Measurements from ENCODE around the gene CNTNAP5. TPM values are rescaled to one million over a fixed set of nuclear protein-coding genes. Genes with fewer than 3 reads are reported as not detected.

Gene CNTNAP5
- total and polyA plus RNA-seq, 2 of the 4 experiments (the other 2 are of a cell fraction): not detected

DNA sequence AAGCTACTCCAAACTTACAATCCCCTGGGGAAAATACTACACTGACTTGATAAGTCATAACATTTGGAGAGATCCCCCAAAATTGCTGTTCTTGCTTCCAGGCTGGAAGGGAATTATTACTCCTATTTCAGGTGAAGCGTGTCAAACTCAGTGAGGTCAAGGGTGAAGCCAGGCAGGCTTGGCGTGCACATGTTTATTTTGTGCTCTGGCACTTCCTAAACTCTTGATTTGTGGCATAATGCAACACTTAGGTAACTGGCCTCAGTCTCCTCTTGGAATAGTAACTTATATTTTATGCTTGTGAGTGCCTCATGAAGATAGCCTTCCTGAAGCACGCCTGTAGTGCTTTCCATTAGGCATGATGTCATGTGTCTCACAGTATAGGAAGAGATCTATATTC is 751.2 kb downstream of the CNTNAP5 start:
- Histone ChIP-seq H2BK120ac (ENCODE audit: low read depth, low read length) (no peak overlapping the region), H3K4me1 (ENCODE audit: control insufficient read depth, insufficient read depth, low read length) (no peaks in the 10 kb centered on the region), H3K4me3 (ENCODE audit: insufficient read depth, low read depth, low read length) (no peak overlapping the region), H3K4ac (ENCODE audit: low read depth, low read length) (no peak overlapping the region), H3K9me3 (ENCODE audit: control insufficient read depth, insufficient read depth, low read length) (no peaks in the 10 kb centered on the region; the same call in 1 of the 2 replicates), H3K4me2 (ENCODE audit: low read depth, low read length) (no peak overlapping the region), H2AK5ac (ENCODE audit: low read depth, low read length) (no peak overlapping the region), H2BK20ac (ENCODE audit: low read depth, low read length) (no peak overlapping the region), H3K23ac (ENCODE audit: low read depth, low read length) (no peak overlapping the region), H2BK5ac (ENCODE audit: low read depth, low read length, poor library complexity, severe bottlenecking) (no peak overlapping the region), H3K9ac (ENCODE audit: low read depth, low read length) (no peak overlapping the region), H3K27me3 (ENCODE audit: control insufficient read depth, insufficient read depth, low read length) (no peaks in the 10 kb centered on the region), H4K91ac (ENCODE audit: insufficient read depth, low read depth, low read length) (no peak overlapping the region), H2BK15ac (ENCODE audit: low read depth, low read length) (no peak overlapping the region), H3K14ac (replicated peaks; ENCODE audit: low read depth, low read length) (no peak overlapping the region), H3K79me1 (ENCODE audit: low read depth in 1 of 2, low read length in 2 of 2) (no peaks in the 10 kb centered on the region), H4K5ac (ENCODE audit: low read depth, low read length) (no peak overlapping the region), H4K20me1 (ENCODE audit: insufficient read depth, low read length) (no peaks in the 10 kb centered on the region), H3K27ac (ENCODE audit: insufficient read depth, low read length) (no peak overlapping the region), H3K56ac (ENCODE audit: extremely low read depth, insufficient read depth, low read length) (no peak overlapping the region), H3K36me3 (ENCODE audit: control insufficient read depth, insufficient read depth, low read length) (no peaks in the 10 kb centered on the region), H3K9me1 (ENCODE audit: insufficient read depth, low read length) (no peaks in the 10 kb centered on the region), H2AFZ (replicated peaks; ENCODE audit: low read length, poor library complexity) (no peak overlapping the region), H3K18ac (ENCODE audit: low read depth, low read length) (no peak overlapping the region), H4K8ac (ENCODE audit: low read depth in 2 of 2, low read length in 2 of 2) (no peak overlapping the region), H2AK9ac (replicated peaks; ENCODE audit: low read depth, low read length, poor library complexity) (no peak overlapping the region)
- intact Hi-C loops (cut with micrococcal nuclease): no loop called here
- ATAC-seq (ENCODE audit: low read depth) (no peak), DNase-seq (no peak)
- TF ChIP-seq NFE2L2 (IDR thresholded peaks at IDR 0.05; ENCODE audit: low read depth, low read length) (no peak), POLR2A (IDR thresholded peaks at IDR 0.05; ENCODE audit: low read depth, low read length) (no peak), MAZ (IDR thresholded peaks at IDR 0.05; ENCODE audit: borderline replicate concordance, low read depth, low read length) (no peak), MAFK (IDR thresholded peaks at IDR 0.05; ENCODE audit: low read depth, low read length) (no peak), BHLHE40 (IDR thresholded peaks at IDR 0.05; ENCODE audit: low read depth, low read length) (no peak), RAD21 (IDR thresholded peaks at IDR 0.05; ENCODE audit: low read length) (no peak), FOS (IDR thresholded peaks at IDR 0.05; ENCODE audit: low read depth, low read length) (no peak), ELK1 (IDR thresholded peaks at IDR 0.05; ENCODE audit: borderline replicate concordance, low read depth, low read length) (no peak), CTCF (conservative IDR thresholded peaks at IDR 0.05; ENCODE audit: low read depth, low read length) (no peak), RCOR1 (IDR thresholded peaks at IDR 0.05; ENCODE audit: insufficient replicate concordance, low read length) (no peak), MXI1 (IDR thresholded peaks at IDR 0.05; ENCODE audit: borderline replicate concordance, low read depth, low read length) (no peak), RFX5 (IDR thresholded peaks at IDR 0.05; ENCODE audit: low read depth, low read length) (no peak), CEBPB (IDR thresholded peaks at IDR 0.05; ENCODE audit: low read depth, low read length) (no peak), SMC3 (IDR thresholded peaks at IDR 0.05; ENCODE audit: low read depth, low read length) (no peak), CHD1 (IDR thresholded peaks at IDR 0.05; ENCODE audit: low read depth, low read length) (no peak)
- TF ChIP-seq, protein P1, sequence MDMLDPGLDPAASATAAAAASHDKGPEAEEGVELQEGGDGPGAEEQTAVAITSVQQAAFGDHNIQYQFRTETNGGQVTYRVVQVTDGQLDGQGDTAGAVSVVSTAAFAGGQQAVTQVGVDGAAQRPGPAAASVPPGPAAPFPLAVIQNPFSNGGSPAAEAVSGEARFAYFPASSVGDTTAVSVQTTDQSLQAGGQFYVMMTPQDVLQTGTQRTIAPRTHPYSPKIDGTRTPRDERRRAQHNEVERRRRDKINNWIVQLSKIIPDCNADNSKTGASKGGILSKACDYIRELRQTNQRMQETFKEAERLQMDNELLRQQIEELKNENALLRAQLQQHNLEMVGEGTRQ (IDR thresholded peaks at IDR 0.05; ENCODE audit: low read depth, low read length): no peak
- dilution Hi-C loops (cut with HindIII; ENCODE audit: low sequenced_read_pairs, unreplicated experiment): no loop called here
- POLR2A ChIA-PET (ENCODE audit: unreplicated experiment): no interaction called here
- CTCF ChIA-PET: no interaction called here
- in situ Hi-C loops (cut with MboI; ENCODE audit: low sequenced_read_pairs): no loop called here
- WGBS, 2 experiments (ENCODE audit: extremely low coverage in 2 of 2, insufficient read length in 1 of 2): 80% methylated on average over 1 of the region's 3 CpGs; no CpG with 5 or more reads in 1 of the 2 experiments
- no TSS peak for BruUV-seq (replicated peaks)

Data from IMR-90 (cell line).